Activated CD8-positive, alpha-beta memory T cell treated with anti-CD3 and anti-CD28 coated beads, Interleukin-2, amount 50 U/mL, for 24 hours (primary cell): Measurements from ENCODE around the gene CBLB.

Source experiments
- DNase-seq: peaks from one replicate; pipeline ENCODE4 v3.0.0-alpha.2; 2020; ENCODE audit errors: extremely low read depth

Gene CBLB

GRCh38 chr3:105868742-105869530, at the start of gene CBLB:
Gene CBLB, minus strand, starts transcription at chr3:105869012. Its CDS starts 1,435 bp downstream, at chr3:105867577.
- peak; percentile 66 for DNase-seq

DNA sequence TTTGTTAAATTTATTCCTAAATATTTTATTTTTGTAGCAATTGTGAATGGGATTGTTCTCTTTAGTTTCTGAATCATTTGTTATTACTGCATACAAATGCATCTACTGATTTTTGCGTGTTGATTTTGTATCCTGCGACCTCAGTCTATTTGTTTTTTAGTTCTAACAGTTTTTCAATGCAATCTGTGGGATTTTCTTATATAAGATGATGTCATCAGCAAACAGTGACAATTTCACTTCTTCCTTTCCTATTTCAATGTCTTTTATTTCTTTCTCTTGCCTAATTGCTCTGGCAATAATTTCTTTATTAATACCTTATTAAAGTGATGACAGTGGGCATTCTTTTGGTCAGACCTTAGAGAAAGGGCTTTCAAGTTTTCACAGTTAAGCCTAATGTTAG, 48.0 kb upstream of the CBLB start:
- DNase-seq: no peak

GRCh38 chr3:105915524-105915923, 46.7 kb upstream of the CBLB start:
- DNase-seq: no peak

- DNase-seq: no peak
Measured at GRCh38 chr3:105913616-105914015, 44.8 kb upstream of the CBLB start.

DNA sequence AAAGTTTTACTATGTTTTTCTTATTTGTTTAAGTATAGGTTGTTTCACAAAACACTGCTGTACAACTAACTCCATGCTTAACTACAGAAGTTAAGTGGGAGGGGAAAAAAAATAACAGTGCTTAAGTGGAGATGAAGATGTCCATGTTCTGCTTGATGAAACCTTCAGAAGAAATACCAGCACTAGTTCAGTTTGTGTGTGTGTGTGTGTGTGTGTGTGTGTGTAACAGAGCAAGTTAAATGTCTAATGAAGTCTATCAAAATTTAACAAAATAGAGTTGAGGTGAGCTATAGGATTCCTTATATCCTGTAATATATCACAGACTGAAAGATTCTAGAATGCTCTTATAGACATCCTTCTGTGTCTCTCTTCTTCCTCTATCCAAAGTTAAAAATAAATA, 44.1 kb upstream of the CBLB start:
- DNase-seq: no peak

- no peak for DNase-seq
Measured at GRCh38 chr3:105911496-105911895, 42.7 kb upstream of the CBLB start.

- DNase-seq: no peak
Measured at GRCh38 chr3:105907777-105908176, 39.0 kb upstream of the CBLB start.

- no peak for DNase-seq
Measured at GRCh38 chr3:105906836-105907235, 38.0 kb upstream of the CBLB start.

DNA sequence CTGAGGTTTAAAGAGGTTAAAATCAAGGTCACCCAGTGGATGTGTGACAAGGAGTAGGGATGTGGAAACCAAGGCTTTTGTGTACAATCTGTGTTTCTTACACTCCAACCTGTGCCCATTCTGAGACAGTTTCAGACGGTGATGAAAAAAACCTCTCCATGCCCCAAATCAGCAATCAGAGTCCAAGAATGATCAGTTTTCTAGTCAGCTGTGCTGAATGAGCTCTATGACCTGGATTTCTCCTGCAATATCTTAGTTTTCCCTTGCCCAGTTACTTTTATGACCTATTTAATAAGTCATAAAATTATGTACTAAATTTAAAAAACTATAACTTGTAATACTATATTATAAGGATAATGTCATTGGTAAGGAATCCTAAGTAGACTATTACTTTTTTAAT, 37.5 kb upstream of the CBLB start:
- no peak for DNase-seq

GRCh38 chr3:105905328-105905727, 36.5 kb upstream of the CBLB start:
- no peak for DNase-seq

DNA sequence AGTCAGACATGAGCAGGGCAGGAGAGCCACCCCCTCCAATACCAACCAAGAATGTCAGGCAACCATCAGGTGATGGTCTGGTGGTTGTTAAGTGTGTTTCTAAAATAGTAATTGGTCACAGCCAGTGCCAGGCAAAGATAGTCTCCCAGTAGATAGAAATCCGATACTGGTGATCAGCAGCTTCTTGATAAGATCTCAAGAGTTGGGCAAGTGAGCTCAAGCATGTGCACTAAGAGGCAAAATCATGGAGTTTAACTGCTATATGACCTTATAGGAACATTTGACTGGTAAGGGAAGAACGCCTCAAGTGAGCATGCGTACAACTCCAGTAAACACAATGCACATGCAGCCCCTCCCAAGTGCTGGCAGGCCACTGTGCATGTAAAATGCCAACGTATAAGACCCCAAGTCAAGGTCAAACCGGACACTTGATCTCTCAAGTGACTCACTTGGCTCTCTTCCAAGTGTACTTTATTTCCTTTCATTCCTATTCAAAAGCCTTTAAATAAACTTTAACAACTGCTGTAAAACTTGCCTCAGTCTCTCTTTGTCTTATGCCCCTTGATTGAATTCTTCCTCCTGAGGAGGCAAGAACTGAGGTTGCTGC, 36.0 kb upstream of the CBLB start:
- DNase-seq: no peak

GRCh38 chr3:105904251-105904650, 35.4 kb upstream of the CBLB start:
- no peak for DNase-seq

DNA sequence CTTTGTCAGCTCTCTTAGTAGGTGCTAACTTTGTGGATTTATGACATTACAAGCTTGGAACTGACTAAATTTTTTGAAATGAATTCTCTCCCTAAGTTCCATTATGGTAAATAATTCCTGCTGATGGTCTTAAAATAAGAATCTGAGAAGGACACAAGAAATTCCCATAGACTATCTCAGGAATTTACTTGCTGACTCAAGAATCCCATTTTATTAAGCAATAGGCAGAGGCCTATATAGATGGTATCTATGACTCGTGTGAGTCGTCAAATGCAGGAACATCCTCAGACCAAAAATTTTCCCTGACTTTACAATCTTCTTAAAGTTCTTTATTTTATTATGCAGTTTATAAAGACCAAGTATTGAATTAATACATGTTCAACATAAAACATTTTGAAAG, 30.7 kb upstream of the CBLB start:
- no peak for DNase-seq

DNA sequence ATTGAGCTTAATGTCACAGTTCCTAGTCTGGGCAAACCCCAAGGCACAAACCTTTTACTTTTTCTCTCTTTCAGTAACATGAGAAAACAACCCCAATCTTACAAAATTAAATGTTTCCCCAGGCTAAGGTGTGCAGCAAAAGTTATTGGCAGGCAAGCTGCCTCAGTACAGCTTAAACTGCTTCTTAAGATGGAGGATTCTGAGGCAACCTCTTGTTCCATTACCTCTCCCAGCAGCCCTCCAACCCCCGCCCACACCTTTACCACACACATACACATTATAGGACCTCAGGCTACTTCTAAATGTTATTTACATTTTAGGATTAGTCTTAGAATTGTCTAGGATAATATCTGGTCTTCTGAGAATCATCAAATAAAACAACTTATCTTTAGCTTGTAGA, 22.3 kb upstream of the CBLB start:
- DNase-seq: no peak

DNA sequence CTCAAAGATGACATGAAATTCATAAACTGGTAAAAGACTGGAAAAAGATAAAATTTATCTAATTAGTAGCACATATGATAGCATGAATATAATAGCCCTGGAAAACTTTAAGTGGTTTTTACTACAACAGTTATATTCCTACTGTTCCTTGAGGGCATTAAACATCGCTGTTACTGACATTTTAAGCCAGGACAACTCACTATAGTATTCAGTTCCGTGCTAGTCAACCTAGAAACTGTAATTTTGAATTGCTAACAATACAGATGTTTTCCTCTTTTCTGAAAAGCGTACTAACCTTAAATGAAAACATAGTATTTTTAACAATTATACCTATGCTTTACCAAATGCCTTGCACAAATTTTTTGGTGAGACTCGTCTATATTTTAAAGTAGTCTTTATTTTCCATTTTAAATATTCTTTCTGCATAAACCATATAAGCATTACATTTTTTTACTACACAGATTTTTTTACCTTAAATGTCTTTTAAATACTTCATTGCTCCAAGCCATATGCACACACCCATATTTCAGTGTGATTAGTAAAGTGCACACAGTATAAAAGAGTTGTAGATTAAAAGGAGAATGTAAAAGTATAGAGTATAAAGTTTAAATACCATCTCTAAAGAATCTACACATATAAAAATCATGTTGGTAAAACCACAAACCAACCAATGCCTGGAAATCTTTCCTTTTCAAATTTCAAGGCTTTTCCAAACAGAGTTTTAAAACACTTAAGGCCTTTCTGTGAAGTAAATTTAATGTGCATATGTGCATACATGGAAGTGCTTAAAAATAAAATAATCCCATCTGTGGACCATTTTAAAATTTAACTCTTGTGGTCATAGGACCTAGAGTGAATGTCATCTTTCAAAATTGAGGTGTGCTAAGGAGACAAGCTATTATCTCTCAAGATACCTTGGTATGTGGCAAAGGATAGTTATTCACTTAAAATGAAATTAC, 20.1 kb upstream of the CBLB start:
- DNase-seq: no peak

DNA sequence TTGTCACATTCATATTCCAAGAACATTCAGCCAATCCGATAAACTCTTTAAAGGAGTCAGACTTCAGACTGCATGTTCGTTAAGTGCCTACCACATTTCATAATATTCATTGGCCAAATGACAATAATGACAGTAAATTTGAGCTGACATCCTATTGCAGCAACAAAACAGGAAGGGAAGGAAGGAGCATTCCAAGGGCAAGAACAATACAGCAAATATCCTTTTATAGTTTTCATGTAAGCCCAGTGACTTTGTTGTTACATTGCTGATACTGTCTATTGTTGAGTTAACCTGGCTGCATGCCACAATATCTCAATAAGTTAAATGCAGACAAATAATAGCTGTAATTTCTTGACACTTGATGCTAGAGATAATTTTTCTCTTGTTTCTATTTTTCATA, 16.4 kb upstream of the CBLB start:
- DNase-seq: no peak

DNA sequence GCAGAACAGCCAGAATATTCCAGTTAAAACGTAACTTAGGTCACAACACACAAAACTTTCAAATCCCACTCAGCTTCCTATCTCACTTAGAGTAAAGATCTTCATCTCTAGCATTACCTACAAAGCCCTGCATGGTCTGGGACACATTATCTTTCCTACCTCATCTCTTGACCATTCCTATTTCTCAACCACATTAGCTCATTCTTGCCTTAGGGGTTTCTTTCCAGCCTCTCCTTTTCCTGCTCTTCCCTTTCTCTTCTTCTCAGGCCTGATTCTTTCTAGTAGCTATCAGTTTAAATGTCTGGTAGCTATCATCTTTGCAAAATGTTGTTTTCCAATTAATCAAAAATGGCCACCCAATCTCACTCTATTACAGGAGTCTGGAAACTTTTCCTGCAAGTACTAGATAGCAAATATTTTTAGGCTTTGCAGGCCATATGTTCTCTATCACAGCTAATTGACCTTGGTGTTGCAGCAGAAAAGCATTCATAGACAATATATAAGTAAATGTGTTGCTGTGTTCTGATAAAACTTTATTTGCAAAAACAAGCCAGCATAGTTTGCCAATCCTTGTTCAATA, 15.1 kb upstream of the CBLB start:
- DNase-seq: no peak

GRCh38 chr3:105880681-105881290, 12.0 kb upstream of the CBLB start:
- no peak for DNase-seq

- DNase-seq: no peak
Measured at GRCh38 chr3:105878061-105878460, 9.2 kb upstream of the CBLB start.

DNA sequence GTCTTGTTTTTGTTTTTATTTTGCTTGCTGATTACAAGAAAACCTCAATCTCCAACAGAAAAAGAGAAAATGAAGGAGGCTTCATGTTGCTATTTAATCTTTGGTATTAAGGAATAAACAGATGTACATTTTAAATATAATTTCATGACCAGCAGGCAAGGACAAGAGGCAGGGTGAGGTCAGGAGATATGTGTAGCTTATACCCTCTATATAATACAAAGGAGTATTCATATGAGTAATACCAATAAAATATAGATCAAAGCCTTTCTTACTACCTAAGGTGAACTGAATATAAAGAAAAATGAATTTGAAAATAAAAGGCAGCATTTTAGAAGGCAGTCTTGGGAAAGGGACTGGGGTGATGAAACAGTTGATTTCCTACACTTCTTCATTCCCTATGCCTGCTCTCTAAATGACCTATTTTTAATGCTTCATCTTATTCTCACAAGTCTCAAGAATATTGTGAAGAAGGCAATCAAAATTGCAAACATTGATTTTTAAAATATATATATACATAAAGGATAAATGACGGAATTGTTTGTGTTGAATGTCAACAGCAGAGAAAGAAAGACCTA, 8.6 kb upstream of the CBLB start:
- DNase-seq: no peak

DNA sequence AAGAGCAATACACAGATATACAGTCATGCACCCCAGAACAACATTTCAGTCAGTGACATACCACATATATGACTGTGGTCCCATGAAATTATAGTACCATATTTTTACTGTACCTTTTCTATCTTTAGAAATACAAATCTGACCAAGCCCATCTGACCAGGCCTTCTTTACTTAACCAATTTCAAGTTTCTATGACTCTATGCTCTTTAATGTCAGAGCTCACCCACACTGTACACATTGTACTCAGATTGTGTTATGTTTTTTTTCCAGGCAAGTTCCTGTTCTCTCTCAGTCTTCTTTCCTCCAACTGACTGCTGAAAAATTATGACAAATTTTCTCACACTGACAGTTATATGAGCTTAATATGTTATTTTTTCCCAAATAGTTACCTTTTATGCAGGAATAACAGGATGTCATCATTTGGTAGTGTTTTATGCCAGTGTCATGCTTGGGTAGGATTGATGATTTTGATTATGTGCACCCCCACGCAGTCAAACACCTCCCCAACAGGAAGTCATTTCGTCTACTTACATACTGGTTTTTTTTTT, 8.0 kb upstream of the CBLB start:
- no peak for DNase-seq
